IPS-20b (cell line): ENCODE results near the gene UNC5A.

Experiments
- H3K27ac ChIP-seq: one replicate; pipeline ENCODE4 v1.5.1; 2013; ENCODE audit warnings: low read length
- H3K27me3 ChIP-seq: 2 replicates; pipeline ENCODE4 v1.6.1; 2013; ENCODE audit warnings: mild to moderate bottlenecking, low read length, inconsistent platforms; ENCODE audit not compliant: insufficient read depth
- H3K36me3 ChIP-seq: 2 replicates; pipeline ENCODE4 v1.6.1; 2013; ENCODE audit warnings: low read depth, mild to moderate bottlenecking, inconsistent platforms, low read length, moderate library complexity; ENCODE audit not compliant: insufficient read depth
- H3K4me1 ChIP-seq: 2 replicates; pipeline ENCODE4 v1.6.1; 2013; ENCODE audit warnings: mild to moderate bottlenecking, control low read depth, inconsistent platforms, low read length, moderate library complexity; ENCODE audit not compliant: insufficient read depth
- H3K4me3 ChIP-seq: 2 replicates; pipeline ENCODE4 v1.5.1; 2013; ENCODE audit warnings: mild to moderate bottlenecking, low read length, inconsistent platforms
- H3K9ac ChIP-seq: 2 replicates; pipeline ENCODE4 v1.6.1; 2013; ENCODE audit warnings: low read depth, mild to moderate bottlenecking, inconsistent platforms, low read length, moderate library complexity
- H3K9me3 ChIP-seq: 2 replicates; pipeline ENCODE4 v1.6.1; 2013; ENCODE audit warnings: mild to moderate bottlenecking, low read depth, low read length, inconsistent platforms; ENCODE audit not compliant: insufficient read depth

Gene UNC5A

DNA sequence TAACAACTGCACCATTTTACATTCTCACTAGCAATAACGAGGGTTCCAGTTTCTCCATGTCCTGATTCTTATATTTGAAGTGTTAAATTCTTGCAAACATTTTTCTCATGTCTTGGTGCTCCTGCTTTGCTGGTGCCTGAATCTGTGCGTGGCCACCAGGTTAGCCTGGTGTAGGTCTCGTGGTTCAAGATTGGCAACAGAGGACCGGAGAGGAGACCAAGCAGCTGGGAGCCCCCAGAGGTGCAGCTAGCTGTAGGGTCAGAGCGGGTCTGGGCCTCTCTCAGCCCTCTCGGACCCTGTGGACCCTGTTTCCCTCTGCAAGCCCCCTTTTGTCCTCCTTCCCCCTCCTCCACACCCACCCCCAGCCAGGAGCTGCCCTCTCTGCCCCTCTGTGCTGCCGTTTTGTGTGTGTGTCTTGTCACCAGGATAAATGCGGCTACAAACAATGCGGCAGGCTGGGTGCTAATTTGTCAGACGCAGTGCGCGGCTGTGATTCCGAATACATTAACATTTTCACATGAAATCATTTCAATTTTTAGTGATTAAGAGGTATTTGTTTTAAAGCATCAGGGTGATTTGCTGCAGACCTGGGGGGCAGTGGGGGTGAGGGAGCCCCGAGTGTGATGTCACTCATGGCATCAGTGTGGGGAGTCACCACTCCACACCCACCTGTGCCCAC is 17.5 kb downstream of the UNC5A start:
- Histone ChIP-seq H3K4me3 (no peak overlapping the region), H3K36me3 (no peaks in the 10 kb centered on the region), H3K27ac (no peak overlapping the region)

DNA sequence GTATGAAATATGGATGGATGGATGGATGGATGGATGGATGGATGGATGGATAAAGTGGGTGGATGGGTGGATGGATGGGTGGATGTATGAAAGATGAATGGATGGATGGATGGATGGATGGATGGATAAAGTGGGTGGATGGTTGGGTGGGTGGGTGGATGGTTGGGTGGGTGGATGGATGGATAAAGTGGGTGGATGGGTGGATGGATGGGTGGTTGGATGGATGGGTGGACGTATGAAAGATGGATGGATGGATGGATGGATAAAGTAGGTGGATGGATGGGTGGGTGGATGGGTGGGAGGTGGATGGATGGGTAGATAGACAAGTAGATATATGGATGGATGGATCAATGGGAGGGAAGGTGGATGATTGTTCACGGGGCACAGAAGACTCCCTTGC is 19.0 kb downstream of the UNC5A start:
- Histone ChIP-seq H3K36me3 (no peaks in the 10 kb centered on the region), H3K9ac (no peak overlapping the region), H3K4me1 (no peaks in the 10 kb centered on the region), H3K27ac (no peak overlapping the region), H3K9me3 (no peaks in the 10 kb centered on the region), H3K27me3 (peaks cover 18% of the 10 kb centered on the region), H3K4me3 (no peak overlapping the region)

More for the DNA sequence above, 17.5 kb downstream of the UNC5A start:
- Histone ChIP-seq H3K27me3 (peaks cover 27% of the 10 kb centered on the region), H3K9me3 (no peaks in the 10 kb centered on the region), H3K9ac (no peak overlapping the region), H3K4me1 (no peaks in the 10 kb centered on the region)

DNA sequence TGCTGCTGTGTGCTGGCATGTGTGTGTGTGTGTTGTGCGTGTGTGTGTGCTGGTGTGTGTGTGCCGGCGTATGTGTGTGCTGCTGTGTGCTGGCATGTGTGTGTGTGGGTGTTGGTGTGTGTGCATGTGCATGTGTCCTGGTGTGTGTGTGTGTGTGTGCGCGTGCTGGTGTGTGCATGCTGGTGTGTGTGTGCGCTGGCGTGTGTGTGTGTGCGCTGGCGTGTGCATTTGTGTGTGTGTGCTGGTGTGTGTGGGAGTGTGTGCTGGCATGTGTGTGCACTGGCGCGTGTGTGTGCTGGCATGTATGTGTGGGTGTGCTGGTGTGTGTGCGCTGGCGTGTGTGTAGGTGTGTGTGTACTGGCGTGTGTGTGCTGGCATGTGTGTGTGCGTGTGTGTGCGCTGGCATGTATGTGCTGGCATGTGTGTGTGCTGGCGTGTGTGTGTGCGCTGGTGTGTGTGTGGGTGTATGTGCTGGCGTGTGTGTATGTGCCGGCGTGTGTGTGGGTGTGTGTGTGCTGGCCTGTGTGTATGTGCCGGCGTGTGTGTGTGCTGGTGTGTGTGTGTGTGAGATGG is 20.1 kb downstream of the UNC5A start:
- H3K36me3 ChIP-seq, result no peaks in the 10 kb centered on the region
- H3K4me3 ChIP-seq, result no peak overlapping the region
- H3K4me1 ChIP-seq, result no peaks in the 10 kb centered on the region
- no peak overlapping the region for H3K27ac ChIP-seq
- H3K9me3 ChIP-seq, result no peaks in the 10 kb centered on the region
- no peak overlapping the region for H3K9ac ChIP-seq
- peaks cover 28% of the 10 kb centered on the region for H3K27me3 ChIP-seq

DNA sequence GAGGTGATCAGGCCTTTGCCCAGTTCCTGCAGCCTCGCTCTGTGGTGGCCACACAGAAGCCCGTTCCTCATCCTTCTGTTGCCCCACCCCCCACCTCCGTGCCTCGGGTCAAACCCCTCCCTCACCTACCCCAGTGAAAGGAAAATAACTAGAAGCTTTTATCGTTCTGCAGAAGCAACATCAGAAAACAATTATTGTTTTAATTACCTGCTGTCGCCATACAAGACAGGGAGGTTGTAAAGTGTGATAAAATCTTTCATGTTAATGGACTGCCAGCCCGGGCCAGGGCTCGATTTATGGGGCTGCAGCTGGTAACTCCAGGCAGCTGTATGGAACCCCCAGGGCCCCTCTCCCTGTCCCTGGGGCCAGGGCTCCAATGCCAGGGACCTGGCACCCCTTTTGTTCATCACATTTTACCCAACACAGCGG is 20.6 kb downstream of the UNC5A start:
- no peaks in the 10 kb centered on the region for H3K36me3 ChIP-seq
- no peaks in the 10 kb centered on the region for H3K9me3 ChIP-seq
- H3K9ac ChIP-seq, result no peak overlapping the region
- no peaks in the 10 kb centered on the region for H3K4me1 ChIP-seq
- H3K4me3 ChIP-seq, result no peak overlapping the region
- H3K27me3 ChIP-seq, result peaks cover 28% of the 10 kb centered on the region
- H3K27ac ChIP-seq, result no peak overlapping the region

- Histone ChIP-seq H3K4me1 (no peaks in the 10 kb centered on the region), H3K27ac (no peak overlapping the region), H3K27me3 (peaks cover 31% of the 10 kb centered on the region), H3K9ac (no peak overlapping the region), H3K4me3 (no peak overlapping the region), H3K9me3 (no peaks in the 10 kb centered on the region), H3K36me3 (no peaks in the 10 kb centered on the region)
Observed at GRCh38 chr5:176831425-176831824, 21.1 kb downstream of the UNC5A start.

- H3K27ac ChIP-seq, result no peak overlapping the region
- H3K27me3 ChIP-seq, result peaks cover 38% of the 10 kb centered on the region
- H3K4me3 ChIP-seq, result no peak overlapping the region
- no peak overlapping the region for H3K9ac ChIP-seq
- H3K4me1 ChIP-seq, result no peaks in the 10 kb centered on the region
- H3K9me3 ChIP-seq, result no peaks in the 10 kb centered on the region
- H3K36me3 ChIP-seq, result no peaks in the 10 kb centered on the region
Observed at GRCh38 chr5:176832162-176832561, 21.8 kb downstream of the UNC5A start.

- peaks cover 50% of the 10 kb centered on the region for H3K27me3 ChIP-seq
- H3K4me1 ChIP-seq, result no peaks in the 10 kb centered on the region
- no peak overlapping the region for H3K9ac ChIP-seq
Observed at GRCh38 chr5:176833286-176833685, 22.9 kb downstream of the UNC5A start.

GRCh38 chr5:176835918-176836317 is 25.6 kb downstream of the UNC5A start:
- H3K9ac ChIP-seq, result no peak overlapping the region
- no peak overlapping the region for H3K27ac ChIP-seq
- no peaks in the 10 kb centered on the region for H3K36me3 ChIP-seq
- no peaks in the 10 kb centered on the region for H3K9me3 ChIP-seq
- H3K27me3 ChIP-seq, result peaks cover 62% of the 10 kb centered on the region
- no peak overlapping the region for H3K4me3 ChIP-seq
- H3K4me1 ChIP-seq, result peaks cover 4% of the 10 kb centered on the region

More at GRCh38 chr5:176833286-176833685, 22.9 kb downstream of the UNC5A start:
- Histone ChIP-seq H3K9me3 (no peaks in the 10 kb centered on the region), H3K4me3 (no peak overlapping the region), H3K27ac (no peak overlapping the region), H3K36me3 (no peaks in the 10 kb centered on the region)

DNA sequence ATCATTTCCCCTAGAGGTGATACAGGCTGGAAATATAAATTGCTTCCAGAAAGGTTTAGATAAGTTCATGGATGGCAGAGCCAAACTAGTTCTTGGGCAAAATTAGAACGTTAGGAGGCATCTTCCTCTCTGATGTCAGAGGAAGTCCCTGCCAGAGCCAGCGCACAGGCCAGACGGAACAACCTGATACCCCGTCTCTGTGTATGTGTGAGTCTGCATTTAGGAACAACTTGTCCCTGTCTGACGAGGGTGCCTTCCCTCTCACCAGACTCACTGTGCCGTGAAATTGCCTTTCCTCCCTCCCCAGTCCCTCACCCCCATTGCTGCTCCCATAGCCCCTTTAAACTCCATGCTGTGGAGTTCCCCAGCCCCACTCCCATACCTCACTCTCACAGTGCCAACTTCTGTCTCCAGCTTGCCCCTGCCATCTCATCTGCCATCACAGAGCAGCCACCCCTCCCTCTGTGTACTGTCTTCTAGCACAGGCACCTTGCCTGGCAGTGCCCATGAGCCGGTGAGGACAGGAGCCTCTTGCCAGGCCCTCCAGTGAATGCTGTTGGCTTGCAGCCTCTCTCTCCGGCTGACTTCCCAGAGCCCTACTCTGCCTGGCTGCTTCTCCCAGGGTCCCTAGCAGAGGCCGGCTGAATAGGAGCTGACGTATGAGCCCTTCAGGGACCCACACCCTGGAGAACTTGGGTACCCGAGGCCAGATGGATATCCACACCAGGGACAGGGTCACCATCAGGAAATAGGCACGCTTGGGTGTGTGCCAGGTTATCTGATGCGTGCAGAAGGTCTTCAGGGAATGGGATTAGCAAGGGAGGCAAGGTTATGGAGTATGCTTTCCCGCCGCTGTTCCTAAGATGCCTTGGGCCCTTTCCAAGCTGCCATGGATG is 26.7 kb downstream of the UNC5A start:
- H3K4me3 ChIP-seq, result no peak overlapping the region
- H3K9me3 ChIP-seq, result no peaks in the 10 kb centered on the region
- H3K36me3 ChIP-seq, result no peaks in the 10 kb centered on the region
- H3K27me3 ChIP-seq, result peaks cover 67% of the 10 kb centered on the region
- H3K9ac ChIP-seq, result no peak overlapping the region
- H3K27ac ChIP-seq, result no peak overlapping the region
- H3K4me1 ChIP-seq, result peaks cover 4% of the 10 kb centered on the region

GRCh38 chr5:176837707-176838115 is 27.4 kb downstream of the UNC5A start:
- Histone ChIP-seq H3K9ac (no peak overlapping the region), H3K9me3 (no peaks in the 10 kb centered on the region), H3K4me1 (peaks cover 4% of the 10 kb centered on the region), H3K36me3 (no peaks in the 10 kb centered on the region), H3K27me3 (peaks cover 62% of the 10 kb centered on the region), H3K4me3 (no peak overlapping the region), H3K27ac (no peak overlapping the region)

GRCh38 chr5:176843673-176844072 is 33.3 kb downstream of the UNC5A start:
- H3K27me3 ChIP-seq, result peaks cover 14% of the 10 kb centered on the region
- no peak overlapping the region for H3K4me3 ChIP-seq
- H3K4me1 ChIP-seq, result peaks cover 4% of the 10 kb centered on the region
- H3K9ac ChIP-seq, result no peak overlapping the region
- H3K27ac ChIP-seq, result no peak overlapping the region
- no peaks in the 10 kb centered on the region for H3K9me3 ChIP-seq
- no peaks in the 10 kb centered on the region for H3K36me3 ChIP-seq
